NCI-H2227 (cell line): Measurements from ENCODE around the gene SLC11A2.

ENCODE experiments used
- DNase-seq: peaks from one replicate; lab custom pipeline; 2025; ENCODE audit not compliant: unreplicated experiment; lab: John Stamatoyannopoulos, UW

The SLC11A2 gene

GRCh38 chr12:51025836-51026638, at the start of gene SLC11A2:
TSS of gene SLC11A2 (minus strand) at chr12:51026384. CDS start at chr12:51010728, 15,656 bp downstream.
- peak; percentile 92 for DNase-seq

GRCh38 chr12:51075390-51075789, 49.2 kb upstream of the SLC11A2 start:
- no peak for DNase-seq

DNA sequence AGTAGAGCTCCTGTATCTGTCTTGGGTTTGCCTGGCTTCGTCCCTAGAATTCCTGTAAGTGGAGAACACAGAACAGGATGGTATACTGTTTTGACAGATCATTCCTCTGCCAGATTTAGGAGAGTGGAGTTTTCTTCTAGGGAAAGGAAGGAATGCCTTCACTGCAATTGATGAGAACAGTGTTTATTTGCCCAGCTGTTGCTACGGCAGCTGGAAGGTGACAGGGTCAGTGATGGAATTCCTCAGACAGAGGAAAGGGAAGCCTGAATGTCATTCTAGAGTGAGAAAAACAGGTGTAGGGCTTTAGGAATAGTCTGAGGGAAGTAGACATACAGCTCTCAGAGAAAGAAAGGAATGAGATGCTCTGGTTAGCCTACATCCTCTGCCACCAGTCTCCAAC, 45.5 kb upstream of the SLC11A2 start:
- DNase-seq: no peak

GRCh38 chr12:51070004-51070403, 43.8 kb upstream of the SLC11A2 start:
- DNase-seq: no peak

DNA sequence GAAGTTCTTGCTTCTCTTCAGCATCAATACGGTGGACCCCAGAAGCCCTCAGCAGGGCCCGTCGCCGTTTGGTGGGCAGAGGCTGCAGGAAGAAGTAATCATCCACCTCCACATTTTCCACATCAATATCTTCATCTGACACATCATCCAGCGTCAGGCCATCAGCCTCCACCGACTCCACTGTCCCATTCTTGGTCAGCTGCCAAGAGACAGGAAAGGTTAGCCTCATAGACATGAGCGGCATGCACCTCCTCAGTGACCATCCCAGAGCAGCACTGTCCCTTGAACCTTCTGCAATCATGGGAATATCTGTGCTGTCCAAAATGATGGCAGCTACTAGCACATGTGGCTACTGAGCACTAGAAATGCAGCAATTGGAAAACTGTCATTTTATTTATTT, 41.6 kb upstream of the SLC11A2 start:
- no peak for DNase-seq

- DNase-seq: no peak
These were observed 41.0 kb upstream of the SLC11A2 start for GRCh38 chr12:51067229-51067628.

- DNase-seq: no peak
These were observed 39.3 kb upstream of the SLC11A2 start for GRCh38 chr12:51065530-51065929.

DNA sequence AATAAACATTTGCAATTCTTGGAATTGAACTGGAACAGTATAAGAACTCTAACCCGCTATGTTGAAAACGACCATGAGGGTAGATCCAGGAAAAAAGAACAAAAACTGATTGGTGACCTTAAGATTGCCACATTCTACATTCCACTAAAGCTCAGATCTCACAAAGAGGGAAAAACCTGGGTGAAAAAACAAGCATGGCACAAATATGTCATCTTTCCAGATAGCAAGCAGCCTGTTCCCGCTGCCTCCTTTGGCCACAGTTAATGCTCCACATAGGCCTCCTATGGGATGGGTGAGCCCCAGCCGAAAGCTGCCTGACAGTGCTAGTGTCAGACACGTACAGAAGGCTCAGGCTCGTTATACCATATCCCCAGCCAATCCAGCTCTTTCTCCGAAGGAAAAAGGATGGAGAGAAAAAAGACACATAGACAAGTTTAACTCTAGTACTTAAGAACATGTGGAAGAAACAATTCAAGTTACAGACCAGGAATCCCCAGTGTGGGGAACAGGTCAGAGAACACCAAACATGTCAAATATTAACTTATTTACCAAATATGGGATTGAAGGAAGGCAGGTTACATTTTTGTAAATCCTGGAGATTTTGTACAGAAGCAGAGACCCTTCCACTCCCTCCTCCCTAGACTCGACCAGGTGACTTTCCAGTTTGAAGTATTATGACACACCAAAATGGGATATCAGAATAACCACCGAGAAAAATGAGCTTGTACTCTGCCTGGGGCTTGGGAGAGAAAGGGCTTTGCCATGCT, 36.6 kb upstream of the SLC11A2 start:
- DNase-seq: no peak

GRCh38 chr12:51059086-51059485, 32.9 kb upstream of the SLC11A2 start:
- no peak for DNase-seq

- DNase-seq: no peak
These were observed 30.1 kb upstream of the SLC11A2 start for GRCh38 chr12:51056242-51056641.

- no peak for DNase-seq
These were observed 28.9 kb upstream of the SLC11A2 start for GRCh38 chr12:51055060-51055459.

DNA sequence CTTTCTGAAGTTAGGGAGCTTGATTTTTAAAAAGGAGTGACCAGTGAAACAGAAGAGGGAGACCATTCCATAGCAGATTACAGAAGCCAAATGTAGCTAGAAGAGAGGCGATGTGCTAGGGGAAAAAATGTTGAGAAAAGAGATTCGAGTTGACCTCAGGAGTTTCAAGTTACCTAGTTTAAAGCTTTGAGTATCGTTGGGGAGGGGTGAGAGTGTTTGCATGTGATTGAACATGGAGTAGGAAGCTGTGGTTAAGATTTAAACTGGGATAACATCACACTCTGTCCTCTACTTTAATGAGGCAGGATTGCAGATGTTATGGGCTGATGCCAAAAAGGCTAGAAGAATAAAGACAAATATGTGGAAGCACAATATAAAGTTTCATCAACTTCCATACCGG, 25.6 kb upstream of the SLC11A2 start:
- no peak for DNase-seq

GRCh38 chr12:51049525-51049924, 23.3 kb upstream of the SLC11A2 start:
- DNase-seq: no peak

- DNase-seq: peak; percentile 12
These were observed 22.6 kb upstream of the SLC11A2 start for GRCh38 chr12:51048661-51049251.

DNA sequence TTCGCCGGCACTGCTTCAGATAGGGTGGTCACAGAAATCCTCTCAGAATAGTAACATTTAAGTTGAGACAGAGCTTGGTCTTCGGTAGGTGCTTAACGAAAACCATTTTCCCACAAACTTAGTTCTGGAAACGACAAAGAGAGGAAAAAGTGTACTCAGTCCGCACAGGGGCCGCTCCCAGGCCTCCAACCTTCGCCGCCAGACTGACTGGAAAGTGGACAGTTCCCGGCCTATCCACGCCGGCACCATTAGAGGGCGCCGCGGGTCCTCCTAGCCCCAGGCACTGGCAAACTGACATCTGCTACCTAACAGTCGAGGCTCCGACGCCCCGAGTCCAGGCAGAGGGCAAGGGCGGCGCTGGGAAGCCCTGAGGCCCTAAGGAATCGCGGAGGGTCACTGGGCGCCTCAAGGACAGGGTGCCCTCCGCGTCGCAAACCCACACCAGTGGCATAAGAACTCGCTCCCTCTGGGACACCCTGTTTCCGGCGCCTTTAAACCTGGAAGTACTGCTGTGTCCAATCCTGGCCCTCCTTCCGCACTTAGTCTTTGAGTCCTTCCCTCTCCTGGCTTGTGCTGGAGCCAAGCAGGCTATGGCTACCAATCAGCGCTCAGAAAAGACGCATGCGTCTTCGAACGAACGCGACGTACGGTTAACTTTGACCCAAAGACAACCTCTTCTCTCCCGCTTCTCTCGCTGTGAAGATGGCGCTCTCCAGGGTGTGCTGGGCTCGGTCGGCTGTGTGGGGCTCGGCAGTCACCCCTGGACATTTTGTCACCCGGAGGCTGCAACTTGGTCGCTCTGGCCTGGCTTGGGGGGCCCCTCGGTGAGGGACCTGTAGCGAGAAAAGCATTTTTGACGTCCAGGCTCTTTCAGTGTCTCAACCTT, 21.7 kb upstream of the SLC11A2 start, which contains the start of gene LETMD1:
Gene LETMD1 (plus strand): TSS at position 673 of the 886 bp plus-strand sequence. CDS start 30 bp downstream, at position 703.
- peak; percentile 93 for DNase-seq

DNA sequence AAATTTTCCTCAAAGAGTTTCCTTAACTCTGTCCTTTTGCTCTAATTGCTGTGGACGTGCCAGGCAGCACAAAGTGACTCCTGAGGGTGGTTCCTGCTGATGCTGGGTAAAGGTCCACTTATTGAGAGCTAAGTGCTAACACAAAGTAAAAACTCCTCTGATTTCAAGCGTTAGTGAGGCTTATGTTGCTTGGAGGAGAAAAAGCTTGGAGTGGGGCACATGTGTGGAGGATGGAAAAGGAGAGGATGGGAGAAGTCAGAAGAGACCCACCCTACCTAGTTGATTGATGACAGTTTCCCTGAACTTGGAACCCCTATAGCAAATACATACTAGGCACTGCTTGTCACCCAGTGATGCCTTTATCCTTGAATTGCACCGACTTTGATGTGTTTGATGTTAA, 10.1 kb upstream of the SLC11A2 start:
- DNase-seq: no peak

DNA sequence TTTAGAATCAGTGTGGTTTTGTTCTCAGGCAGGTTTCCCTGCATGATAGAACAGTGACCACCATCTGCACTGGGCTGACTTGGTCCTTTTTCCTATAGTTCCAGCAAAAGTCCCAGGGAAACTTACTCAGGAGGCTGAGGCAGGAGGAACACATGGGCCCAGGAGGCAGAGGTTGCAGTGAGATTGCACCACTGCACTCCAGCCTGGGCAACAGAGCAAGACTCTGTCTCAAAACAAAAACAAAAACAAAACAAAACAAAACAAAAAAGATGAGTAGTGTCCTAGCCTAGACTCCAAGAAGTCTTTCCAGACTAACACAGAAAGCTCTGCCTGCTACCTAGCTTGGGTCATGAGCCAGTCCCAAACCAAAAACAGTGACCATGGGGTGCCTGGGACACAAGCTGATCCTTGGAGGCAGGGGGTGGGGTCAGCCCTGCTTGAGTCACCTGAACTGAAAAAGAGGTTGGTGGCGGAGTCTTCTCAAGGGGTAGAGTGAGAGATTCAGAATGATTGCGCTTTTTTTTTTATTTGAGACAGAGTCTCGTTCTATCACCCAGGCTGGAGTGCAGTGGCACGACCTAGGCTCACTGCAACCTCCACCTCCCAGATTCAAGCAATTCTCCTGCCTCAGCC, 7.4 kb upstream of the SLC11A2 start:
- DNase-seq: no peak

DNA sequence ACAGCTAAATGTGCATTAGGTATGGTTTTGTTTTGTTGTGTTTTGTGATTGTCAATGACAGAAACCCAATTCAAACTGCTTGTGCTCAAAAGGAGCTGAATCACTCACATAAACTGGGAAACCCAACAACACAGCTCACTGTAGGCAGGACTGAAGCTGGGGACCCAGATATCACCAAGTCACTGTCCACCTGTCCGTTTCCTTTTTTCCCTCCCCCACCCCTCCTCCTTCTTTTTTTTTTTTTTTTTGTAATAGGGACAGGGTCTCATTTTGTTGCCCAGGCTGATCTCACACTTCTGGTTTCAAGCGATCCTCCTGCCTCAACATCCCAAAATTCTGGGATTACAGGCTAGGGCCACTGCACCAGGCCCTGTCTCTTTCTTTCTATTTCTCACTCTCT, 6.9 kb upstream of the SLC11A2 start:
- DNase-seq: no peak

DNA sequence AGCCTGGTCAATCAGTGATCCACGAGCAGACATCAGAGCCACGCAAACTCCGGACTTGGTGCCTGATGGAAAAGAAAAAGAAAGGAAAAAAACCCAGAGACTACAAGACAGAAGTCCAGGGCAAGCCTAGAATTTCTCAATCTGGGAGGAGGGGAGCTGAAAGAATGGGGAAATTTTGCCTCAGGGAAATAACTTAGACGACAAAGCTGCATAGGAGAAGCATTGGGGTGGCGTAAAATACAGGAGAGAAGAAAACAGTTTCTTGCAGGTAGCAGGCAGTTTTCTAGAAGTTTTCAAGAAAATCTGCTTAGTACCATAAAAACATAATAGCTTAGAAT, 2.6 kb upstream of the SLC11A2 start:
- no peak for DNase-seq

DNA sequence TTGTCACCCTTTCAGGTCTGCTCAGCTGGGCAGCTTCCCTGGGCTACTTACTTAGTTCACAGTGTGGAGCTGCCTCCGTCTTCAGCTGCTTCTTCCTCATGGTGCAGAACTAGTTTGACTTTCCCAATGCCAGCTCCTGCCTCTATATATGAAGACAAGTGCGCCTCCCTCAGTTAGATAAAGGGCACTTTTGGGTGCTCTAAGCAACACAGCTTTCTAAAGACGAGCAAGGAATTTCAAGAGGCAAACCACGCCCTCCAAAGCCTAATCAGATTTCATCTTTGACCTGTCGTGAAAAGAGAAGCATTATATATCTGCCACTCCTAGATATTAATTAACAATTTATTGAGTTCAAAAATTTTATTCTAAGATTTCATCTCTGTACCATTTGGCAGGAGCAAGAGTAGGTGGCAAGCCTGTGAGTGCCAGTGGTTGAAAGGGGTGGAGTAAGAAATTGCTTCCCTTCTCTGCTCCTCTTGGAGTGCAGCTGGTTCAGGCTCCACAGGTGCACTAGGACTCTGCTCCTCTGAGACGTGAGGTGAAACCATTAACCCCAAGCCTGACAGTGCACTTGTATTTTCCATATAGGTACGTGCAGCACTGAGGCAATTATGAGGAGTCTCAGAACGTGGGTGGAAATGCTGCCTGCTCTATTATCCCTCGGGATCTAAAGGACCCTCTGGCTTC, 2.1 kb upstream of the SLC11A2 start:
- peak; percentile 45 for DNase-seq
